NCI-H1105 (cell line): ENCODE results near the gene TP53BP1.
"Not testable (repeated sequence)": the region's sequence is repeated elsewhere in the genome, so short reads cannot be mapped to it uniquely, and the experiment has no call there.

ENCODE experiments used
- DNase-seq: peaks from one replicate; lab custom pipeline; 2025; lab: John Stamatoyannopoulos, UW

Gene TP53BP1, protein sequence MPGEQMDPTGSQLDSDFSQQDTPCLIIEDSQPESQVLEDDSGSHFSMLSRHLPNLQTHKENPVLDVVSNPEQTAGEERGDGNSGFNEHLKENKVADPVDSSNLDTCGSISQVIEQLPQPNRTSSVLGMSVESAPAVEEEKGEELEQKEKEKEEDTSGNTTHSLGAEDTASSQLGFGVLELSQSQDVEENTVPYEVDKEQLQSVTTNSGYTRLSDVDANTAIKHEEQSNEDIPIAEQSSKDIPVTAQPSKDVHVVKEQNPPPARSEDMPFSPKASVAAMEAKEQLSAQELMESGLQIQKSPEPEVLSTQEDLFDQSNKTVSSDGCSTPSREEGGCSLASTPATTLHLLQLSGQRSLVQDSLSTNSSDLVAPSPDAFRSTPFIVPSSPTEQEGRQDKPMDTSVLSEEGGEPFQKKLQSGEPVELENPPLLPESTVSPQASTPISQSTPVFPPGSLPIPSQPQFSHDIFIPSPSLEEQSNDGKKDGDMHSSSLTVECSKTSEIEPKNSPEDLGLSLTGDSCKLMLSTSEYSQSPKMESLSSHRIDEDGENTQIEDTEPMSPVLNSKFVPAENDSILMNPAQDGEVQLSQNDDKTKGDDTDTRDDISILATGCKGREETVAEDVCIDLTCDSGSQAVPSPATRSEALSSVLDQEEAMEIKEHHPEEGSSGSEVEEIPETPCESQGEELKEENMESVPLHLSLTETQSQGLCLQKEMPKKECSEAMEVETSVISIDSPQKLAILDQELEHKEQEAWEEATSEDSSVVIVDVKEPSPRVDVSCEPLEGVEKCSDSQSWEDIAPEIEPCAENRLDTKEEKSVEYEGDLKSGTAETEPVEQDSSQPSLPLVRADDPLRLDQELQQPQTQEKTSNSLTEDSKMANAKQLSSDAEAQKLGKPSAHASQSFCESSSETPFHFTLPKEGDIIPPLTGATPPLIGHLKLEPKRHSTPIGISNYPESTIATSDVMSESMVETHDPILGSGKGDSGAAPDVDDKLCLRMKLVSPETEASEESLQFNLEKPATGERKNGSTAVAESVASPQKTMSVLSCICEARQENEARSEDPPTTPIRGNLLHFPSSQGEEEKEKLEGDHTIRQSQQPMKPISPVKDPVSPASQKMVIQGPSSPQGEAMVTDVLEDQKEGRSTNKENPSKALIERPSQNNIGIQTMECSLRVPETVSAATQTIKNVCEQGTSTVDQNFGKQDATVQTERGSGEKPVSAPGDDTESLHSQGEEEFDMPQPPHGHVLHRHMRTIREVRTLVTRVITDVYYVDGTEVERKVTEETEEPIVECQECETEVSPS (N-terminal part only)

DNA sequence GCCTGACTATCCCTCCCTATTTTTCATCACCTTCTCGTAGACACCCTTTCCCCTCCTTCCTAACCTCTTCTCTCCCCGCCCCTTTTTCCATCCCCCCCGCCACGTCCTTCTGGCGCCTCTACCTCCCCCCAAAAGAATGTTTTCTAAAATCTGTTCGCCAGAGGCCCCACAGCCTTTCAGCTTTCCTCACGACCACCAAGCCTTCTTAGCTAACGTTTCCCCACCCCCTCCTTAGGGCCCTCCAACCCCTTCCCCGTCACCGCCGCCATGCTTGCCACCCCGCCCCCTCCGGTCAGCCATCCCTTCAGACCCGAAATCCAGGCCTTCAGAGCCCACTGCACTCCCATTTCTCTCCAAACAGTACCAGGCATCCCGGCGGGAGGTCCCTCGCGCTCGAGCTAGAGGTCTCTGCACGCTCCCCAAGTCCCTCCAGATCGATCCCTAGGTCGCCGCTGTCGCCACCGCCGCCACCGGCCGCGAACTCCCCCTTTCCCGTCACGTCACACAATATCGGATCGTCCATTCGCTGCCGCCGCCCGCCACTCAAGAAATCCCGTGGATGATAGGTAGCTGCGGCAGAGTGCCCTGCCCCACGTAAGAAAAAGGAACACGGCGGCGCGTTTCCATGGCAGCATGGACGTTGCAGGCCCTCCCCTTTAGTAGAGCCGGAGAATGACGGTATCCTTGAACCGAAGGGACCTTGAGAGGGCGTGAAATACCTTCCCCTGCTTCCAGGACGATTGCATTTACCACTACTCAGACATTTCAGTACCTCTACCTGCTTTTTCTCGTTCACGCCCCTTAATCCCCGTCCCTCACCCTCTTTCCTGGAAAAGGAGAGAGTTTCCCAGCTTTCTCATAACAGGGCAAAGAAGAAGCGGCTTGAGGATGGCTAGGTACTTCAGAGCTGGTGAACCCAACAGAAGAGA is at the start of gene TP53BP1:
TSS of gene TP53BP1 (minus strand) at position 484 of the 929 bp plus-strand sequence. CDS start at position 371, 113 bp downstream.
- peak; percentile 86 for DNase-seq

DNA sequence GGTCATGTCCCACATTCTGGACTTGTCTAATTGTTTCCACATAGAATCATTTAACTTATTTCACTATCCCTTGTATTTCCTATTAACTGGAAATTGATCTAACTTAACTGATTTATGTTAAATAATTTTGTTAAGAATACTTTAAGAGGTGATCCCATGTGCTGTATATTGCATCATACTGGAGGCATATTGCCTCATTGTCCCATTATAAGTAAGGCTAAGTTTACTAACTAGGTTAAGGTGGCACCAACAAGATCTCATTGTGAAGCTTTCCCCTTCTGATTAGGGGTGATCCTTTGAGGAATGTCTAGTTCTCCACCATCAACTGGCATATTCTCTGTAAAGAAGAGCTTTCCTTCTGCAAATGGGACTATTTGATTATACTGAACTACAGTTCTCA is 48.8 kb upstream of the TP53BP1 start:
- no peak for DNase-seq

DNA sequence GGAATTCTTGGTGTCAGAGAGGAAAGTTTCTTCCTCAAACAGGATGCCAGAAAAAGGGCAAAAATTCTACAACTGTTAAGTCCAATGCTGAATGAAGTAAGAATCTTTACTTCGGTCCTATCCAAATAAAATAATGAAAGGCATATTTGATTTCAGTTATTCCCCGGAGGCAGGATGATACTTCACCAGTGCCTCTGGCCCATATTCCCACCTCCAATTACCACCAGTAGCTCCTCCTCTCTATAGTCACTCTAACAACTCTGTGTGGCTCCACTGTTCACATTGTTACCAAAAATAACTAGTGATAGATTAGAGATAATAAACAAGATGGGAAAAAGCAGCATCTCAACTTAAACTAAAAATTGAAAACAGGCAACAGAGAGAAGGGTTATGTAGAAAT is 45.1 kb upstream of the TP53BP1 start:
- no peak for DNase-seq

- no peak for DNase-seq
Measured at GRCh38 chr15:43534897-43535296, 41.9 kb upstream of the TP53BP1 start.

DNA sequence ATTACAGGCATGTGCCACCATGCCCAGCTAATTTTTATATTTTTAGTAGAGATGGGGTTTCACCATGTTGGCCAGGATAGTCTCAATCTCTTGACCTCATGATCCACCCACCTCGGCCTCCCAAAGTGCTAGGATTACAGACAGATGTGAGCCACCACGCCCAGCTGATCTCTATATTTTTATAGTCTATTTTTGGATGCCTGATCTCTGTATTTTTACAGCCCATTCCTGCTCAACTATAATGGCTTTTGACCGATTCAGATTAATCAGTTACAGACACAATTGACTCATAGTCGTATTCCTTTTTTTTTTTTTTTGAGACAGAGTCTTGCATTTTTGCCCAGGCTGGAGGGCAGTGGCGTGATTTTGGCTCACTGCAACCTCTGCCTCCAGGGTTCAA is 39.9 kb upstream of the TP53BP1 start:
- not testable (repeated sequence) for DNase-seq

- no peak for DNase-seq
Measured at GRCh38 chr15:43531018-43531670, 38.2 kb upstream of the TP53BP1 start.

- no peak for DNase-seq
Measured at GRCh38 chr15:43529587-43530345, 36.8 kb upstream of the TP53BP1 start.

- no peak for DNase-seq
Measured at GRCh38 chr15:43529141-43529540, 36.2 kb upstream of the TP53BP1 start.

DNA sequence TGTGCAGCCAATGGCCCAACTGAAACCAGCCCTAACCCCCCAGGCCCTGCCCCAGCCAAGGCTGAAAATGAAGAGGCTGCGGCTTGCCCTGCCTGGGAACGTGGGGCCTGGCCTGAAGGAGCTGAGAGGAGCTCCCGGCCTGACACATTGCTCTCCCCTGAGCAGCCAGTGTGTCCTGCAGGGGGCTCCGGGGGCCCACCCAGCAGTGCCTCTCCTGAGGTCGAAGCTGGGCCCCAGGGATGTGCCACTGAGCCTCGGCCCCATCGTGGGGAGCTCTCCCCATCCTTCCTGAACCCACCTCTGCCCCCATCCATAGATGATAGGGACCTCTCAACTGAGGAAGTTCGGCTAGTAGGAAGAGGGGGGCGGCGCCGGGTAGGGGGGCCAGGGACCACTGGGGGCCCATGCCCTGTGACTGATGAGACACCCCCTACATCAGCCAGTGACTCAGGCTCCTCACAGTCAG is 35.6 kb upstream of the TP53BP1 start:
- no peak for DNase-seq

DNA sequence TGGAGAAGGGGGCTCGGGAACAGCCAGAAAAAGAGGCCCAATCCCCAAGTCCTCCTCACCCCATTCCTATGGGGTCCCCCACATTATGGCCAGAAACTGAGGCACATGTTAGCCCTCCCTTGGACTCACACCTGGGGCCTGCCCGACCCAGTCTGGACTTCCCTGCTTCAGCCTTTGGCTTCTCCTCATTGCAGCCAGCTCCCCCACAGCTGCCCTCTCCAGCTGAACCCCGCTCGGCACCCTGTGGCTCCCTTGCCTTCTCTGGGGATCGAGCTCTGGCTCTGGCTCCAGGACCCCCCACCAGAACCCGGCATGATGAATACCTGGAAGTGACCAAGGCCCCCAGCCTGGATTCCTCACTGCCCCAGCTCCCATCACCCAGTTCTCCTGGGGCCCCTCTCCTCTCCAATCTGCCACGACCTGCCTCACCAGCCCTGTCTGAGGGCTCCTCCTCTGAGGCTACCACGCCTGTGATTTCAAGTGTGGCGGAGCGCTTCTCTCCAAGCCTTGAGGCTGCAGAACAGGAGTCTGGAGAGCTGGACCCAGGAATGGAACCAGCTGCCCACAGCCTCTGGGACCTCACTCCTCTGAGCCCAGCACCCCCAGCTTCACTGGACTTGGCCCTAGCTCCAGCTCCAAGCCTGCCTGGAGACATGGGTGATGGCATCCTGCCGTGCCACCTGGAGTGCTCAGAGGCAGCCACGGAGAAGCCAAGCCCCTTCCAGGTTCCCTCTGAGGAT is 35.0 kb upstream of the TP53BP1 start:
- DNase-seq: no peak

DNA sequence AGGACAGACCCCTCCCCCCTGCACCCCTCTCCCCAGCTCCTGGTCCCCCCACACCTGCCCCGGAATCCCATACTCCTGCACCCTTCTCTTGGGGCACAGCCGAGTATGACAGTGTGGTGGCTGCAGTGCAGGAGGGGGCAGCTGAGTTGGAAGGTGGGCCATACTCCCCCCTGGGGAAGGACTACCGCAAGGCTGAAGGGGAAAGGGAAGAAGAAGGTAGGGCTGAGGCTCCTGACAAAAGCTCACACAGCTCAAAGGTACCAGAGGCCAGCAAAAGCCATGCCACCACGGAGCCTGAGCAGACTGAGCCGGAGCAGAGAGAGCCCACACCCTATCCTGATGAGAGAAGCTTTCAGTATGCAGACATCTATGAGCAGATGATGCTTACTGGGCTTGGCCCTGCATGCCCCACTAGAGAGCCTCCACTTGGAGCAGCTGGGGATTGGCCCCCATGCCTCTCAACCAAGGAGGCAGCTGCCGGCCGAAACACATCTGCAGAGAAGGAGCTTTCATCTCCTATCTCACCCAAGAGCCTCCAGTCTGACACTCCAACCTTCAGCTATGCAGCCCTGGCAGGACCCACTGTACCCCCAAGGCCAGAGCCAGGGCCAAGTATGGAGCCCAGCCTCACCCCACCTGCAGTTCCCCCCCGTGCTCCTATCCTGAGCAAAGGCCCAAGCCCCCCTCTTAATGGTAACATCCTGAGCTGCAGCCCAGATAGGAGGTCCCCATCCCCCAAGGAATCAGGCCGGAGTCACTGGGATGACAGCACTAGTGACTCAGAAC is 34.3 kb upstream of the TP53BP1 start:
- no peak for DNase-seq

GRCh38 chr15:43526261-43526930 is 33.4 kb upstream of the TP53BP1 start:
- DNase-seq: no peak

DNA sequence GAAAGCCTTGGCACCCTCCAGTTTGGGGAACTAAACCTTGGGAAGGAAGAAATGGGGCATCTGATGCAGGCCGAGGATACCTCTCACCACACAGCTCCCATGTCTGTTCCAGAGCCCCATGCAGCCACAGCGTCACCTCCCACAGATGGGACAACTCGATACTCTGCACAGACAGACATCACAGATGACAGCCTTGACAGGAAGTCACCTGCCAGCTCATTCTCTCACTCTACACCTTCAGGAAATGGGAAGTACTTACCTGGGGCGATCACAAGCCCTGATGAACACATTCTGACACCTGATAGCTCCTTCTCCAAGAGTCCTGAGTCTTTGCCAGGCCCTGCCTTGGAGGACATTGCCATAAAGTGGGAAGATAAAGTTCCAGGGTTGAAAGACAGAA is 32.2 kb upstream of the TP53BP1 start:
- no peak for DNase-seq

DNA sequence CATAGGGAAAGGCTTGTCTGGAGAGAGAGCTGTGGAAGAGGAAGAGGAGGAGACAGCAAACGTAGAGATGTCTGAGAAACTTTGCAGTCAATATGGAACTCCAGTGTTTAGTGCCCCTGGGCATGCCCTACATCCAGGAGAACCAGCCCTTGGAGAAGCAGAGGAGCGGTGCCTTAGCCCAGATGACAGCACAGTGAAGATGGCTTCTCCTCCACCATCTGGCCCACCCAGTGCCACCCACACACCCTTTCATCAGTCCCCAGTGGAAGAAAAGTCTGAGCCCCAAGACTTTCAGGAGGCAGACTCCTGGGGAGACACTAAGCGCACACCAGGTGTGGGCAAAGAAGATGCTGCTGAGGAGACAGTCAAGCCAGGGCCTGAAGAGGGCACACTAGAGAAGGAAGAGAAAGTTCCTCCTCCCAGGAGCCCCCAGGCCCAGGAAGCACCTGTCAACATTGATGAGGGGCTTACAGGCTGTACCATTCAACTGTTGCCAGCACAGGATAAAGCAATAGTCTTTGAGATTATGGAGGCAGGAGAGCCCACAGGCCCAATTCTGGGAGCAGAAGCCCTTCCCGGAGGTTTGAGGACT is 31.4 kb upstream of the TP53BP1 start:
- DNase-seq: no peak

DNA sequence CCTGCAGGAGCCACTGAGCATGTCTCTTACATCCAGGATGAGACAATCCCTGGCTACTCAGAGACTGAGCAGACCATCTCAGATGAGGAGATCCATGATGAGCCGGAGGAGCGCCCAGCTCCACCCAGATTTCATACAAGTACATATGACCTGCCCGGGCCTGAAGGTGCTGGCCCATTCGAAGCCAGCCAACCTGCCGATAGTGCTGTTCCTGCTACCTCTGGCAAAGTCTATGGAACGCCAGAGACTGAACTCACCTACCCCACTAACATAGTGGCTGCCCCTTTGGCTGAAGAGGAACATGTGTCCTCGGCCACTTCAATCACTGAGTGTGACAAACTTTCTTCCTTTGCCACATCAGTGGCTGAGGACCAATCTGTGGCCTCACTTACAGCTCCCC is 30.7 kb upstream of the TP53BP1 start:
- no peak for DNase-seq

GRCh38 chr15:43522247-43522646 is 29.3 kb upstream of the TP53BP1 start:
- DNase-seq: no peak

DNA sequence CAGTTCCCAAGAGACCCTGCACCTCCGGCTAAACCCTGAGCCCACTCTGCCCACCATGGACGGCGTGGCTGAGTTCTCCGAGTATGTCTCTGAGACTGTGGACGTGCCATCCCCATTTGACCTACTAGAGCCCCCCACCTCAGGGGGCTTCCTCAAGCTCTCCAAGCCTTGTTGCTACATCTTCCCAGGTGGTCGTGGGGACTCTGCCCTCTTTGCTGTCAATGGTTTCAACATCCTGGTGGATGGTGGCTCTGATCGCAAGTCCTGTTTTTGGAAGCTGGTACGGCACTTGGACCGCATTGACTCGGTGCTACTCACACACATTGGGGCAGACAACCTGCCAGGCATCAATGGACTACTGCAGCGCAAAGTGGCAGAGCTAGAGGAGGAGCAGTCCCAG is 28.5 kb upstream of the TP53BP1 start:
- no peak for DNase-seq
